ENCODE results near the gene COMMD2. TPM values are rescaled to one million over a fixed set of nuclear protein-coding genes. Genes with fewer than 3 reads are reported as not detected.

Gene COMMD2
- total RNA-seq, 4 donors from 2014 or later = 15.6 to 71.8 (median 32.7) TPM

GRCh38 chr3:149764302-149764701, 12.0 kb upstream of the COMMD2 start:
- Histone ChIP-seq H3K27ac (no peak overlapping the region), H3K27me3 (no peaks in the 10 kb centered on the region), H3K9me3 (no peaks in the 10 kb centered on the region), H3K4me3 (no peak overlapping the region), H3K4me1 (no peaks in the 10 kb centered on the region), H3K36me3 (no peaks in the 10 kb centered on the region)
- no peak for TF ChIP-seq CTCF (IDR thresholded peaks at IDR 0.05)
- no peak for TF ChIP-seq POLR2A (IDR thresholded peaks at IDR 0.05)
- no peak for DNase-seq
- intact Hi-C loops (cut with DNase I; ENCODE audit: low total_unique reads) = no loop called here

- no peak for DNase-seq
- intact Hi-C loops (cut with DNase I; ENCODE audit: low total_unique reads) = no loop called here
- Histone ChIP-seq H3K27me3 (no peaks in the 10 kb centered on the region), H3K27ac (no peak overlapping the region), H3K36me3 (no peaks in the 10 kb centered on the region), H3K4me1 (no peaks in the 10 kb centered on the region), H3K4me3 (no peak overlapping the region), H3K9me3 (no peaks in the 10 kb centered on the region)
- TF ChIP-seq CTCF (IDR thresholded peaks at IDR 0.05) (no peak), POLR2A (IDR thresholded peaks at IDR 0.05) (no peak)
These were observed 11.4 kb upstream of the COMMD2 start for GRCh38 chr3:149763565-149764195.

- peaks cover 0 to 6% of the 10 kb centered on the region in 2 donors for H3K4me1 ChIP-seq
- no peak for DNase-seq
- no peak overlapping the region for H3K27ac ChIP-seq
- H3K9me3 ChIP-seq = no peaks in the 10 kb centered on the region
- intact Hi-C loops (cut with DNase I; ENCODE audit: low total_unique reads) = no loop called here
- H3K36me3 ChIP-seq = no peaks in the 10 kb centered on the region
- no peak overlapping the region for H3K4me3 ChIP-seq
- H3K27me3 ChIP-seq = no peaks in the 10 kb centered on the region
- no peak for TF ChIP-seq POLR2A (IDR thresholded peaks at IDR 0.05)
- TF ChIP-seq CTCF (IDR thresholded peaks at IDR 0.05) = no peak
These were observed 1.4 kb upstream of the COMMD2 start for GRCh38 chr3:149753717-149754116.

- no peaks in the 10 kb centered on the region for H3K9me3 ChIP-seq
- no peak for DNase-seq
- no peak for TF ChIP-seq POLR2A (IDR thresholded peaks at IDR 0.05)
- TF ChIP-seq CTCF (IDR thresholded peaks at IDR 0.05) = no peak
- intact Hi-C loops (cut with DNase I; ENCODE audit: low total_unique reads) = no loop called here
- no peaks in the 10 kb centered on the region for H3K36me3 ChIP-seq
- no peaks in the 10 kb centered on the region for H3K27me3 ChIP-seq
- peak overlapping the region; percentile 84 to 87 for H3K27ac ChIP-seq
- peak overlapping the region; percentile 67 to 84 for H3K4me3 ChIP-seq
- peaks cover 0 to 6% of the 10 kb centered on the region in 2 donors for H3K4me1 ChIP-seq
These were observed 473 bp upstream of the COMMD2 start for GRCh38 chr3:149752788-149753136.

- no peak for TF ChIP-seq CTCF (IDR thresholded peaks at IDR 0.05)
- no peak for TF ChIP-seq POLR2A (IDR thresholded peaks at IDR 0.05)
- peak overlapping the region; percentile 84 to 87 for H3K27ac ChIP-seq
- intact Hi-C loops (cut with DNase I; ENCODE audit: low total_unique reads) = no loop called here
These were observed 738 bp downstream of the COMMD2 start for GRCh38 chr3:149751551-149751950.

More at GRCh38 chr3:149751551-149751950, 738 bp downstream of the COMMD2 start:
- DNase-seq = no peak
- Histone ChIP-seq H3K4me3 (peak overlapping the region; percentile 67 to 84), H3K9me3 (no peaks in the 10 kb centered on the region), H3K4me1 (peaks cover 0 to 6% of the 10 kb centered on the region in 2 donors), H3K36me3 (no peaks in the 10 kb centered on the region), H3K27me3 (no peaks in the 10 kb centered on the region)
